VCaP (cell line): ENCODE results near the gene KCNAB1.

Source experiments
- H3K27ac ChIP-seq: fragments of 450-650 bp; 2 replicates; pipeline ENCODE4 v1.5.1; 2017
- TF ChIP-seq, protein P1 (sequence below): fragments of 450-650 bp; conservative IDR thresholded peaks from 2 replicates; pipeline ENCODE4 v1.5.1; 2017; ENCODE audit warnings: mild to moderate bottlenecking, moderate library complexity

The KCNAB1 gene

DNA sequence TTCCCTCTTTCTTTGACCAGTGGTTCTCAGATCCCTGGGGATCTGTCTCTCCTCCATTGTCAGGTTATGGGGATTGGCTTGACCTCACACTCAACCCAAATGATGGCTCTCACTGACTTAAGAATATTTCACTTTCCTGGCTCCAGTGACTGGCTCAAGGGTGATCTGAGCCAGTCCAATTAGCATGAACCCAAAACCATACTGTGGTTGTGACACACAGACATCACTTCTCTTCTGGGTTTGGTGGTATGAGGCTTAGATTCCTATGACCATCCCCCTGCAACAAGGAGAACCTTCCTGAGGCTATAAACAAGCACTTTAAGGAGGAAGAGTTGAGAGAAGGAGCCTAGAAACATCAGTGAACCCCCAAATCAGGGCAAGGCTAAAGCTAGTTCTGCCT is 85.8 kb downstream of the KCNAB1 start:
- TF ChIP-seq, protein P1, sequence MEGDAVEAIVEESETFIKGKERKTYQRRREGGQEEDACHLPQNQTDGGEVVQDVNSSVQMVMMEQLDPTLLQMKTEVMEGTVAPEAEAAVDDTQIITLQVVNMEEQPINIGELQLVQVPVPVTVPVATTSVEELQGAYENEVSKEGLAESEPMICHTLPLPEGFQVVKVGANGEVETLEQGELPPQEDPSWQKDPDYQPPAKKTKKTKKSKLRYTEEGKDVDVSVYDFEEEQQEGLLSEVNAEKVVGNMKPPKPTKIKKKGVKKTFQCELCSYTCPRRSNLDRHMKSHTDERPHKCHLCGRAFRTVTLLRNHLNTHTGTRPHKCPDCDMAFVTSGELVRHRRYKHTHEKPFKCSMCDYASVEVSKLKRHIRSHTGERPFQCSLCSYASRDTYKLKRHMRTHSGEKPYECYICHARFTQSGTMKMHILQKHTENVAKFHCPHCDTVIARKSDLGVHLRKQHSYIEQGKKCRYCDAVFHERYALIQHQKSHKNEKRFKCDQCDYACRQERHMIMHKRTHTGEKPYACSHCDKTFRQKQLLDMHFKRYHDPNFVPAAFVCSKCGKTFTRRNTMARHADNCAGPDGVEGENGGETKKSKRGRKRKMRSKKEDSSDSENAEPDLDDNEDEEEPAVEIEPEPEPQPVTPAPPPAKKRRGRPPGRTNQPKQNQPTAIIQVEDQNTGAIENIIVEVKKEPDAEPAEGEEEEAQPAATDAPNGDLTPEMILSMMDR = no peak
- H3K27ac ChIP-seq = no peak overlapping the region

DNA sequence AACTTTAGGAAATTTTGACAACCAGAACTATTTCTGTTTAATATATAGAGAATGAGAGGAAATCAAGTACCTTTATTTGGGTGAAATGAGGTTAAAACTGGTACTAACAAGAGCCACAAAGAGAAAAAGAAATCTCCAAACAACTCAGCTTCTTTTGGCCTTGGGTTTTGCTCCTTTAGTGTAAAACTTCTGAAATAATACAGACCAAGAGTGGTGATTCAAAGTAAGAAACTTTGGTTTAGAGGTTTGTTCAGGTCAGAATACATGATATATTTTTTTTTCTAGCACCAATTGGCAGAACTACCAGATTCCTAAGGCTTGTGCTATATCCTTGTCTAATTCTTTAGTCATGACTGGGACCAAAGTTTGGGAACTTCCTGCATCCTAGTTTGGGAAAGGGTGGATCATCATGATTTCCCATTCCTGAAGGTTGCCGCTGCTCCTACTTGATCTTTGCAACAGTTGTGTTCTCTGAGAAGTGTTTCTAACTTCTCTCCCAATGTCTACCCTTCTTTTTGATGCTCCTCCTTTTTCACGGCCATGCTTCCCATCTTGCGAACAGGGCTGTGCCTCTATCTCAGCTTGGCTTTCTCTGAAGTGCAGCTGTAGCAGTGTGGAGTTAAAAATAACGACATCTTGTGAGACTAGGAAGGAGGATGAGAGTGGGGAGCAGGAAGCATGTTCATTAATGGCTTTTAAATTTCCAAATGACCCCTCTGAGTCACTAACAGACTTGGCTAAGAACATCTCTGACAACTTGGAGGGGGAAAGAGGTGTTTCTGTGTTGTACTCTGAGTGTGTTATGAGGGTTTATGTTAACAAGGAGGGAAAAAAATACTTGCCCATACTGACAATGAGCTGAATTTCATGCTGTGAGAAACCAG is 87.7 kb downstream of the KCNAB1 start:
- TF ChIP-seq, protein P1 = no peak
- H3K27ac ChIP-seq = no peak overlapping the region

DNA sequence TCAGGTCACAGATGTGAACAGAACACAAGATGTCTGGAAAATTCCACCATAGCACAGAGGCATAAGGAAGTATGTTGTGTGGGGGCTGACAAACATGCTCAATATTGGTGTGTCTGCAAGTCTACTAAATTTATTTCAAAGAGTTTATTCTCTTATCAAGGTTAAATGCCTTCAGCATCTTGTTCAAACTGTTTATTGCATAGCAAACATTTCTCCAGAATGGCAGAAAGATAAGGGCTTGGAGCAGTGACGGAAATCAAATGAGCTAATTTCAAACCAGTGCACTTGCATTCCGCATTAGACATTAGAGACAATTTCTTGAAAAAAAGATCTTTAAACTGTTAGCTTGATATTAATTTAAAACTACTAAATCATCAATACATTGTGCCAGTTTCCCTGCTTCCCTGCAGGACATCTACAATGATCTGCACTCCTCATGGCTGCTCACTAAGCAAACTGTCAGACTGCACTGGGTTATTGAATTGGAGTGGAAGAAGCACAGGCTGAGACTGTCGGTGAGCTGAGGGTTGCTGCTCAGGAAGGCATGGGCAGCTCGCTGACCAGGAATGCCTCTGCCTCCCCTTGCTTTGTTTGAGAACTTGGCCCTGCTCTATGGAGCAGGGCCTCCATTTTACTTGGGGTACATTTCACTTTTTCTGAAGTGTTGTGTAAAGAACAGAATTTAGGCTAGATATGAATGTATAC is 89.4 kb downstream of the KCNAB1 start:
- no peak overlapping the region for H3K27ac ChIP-seq

DNA sequence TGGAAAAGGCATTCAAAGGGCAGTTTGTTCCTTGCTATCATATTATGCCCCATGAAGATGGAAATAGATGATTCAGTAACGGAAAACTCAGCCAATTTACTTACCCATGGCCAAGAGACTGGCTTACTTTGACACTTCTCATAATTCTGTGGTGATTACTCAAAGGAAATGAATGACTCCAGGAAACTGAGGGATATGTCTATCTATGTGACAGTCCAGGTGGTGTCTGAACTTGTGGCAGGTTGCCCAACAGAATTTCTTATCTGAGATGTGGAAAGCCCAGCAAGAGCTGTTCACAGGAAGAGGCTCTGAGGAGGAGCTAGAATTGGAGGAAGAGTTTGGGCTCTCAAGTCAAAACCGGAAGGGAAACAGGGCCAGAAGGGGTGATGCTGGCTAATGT is 91.2 kb downstream of the KCNAB1 start:
- no peak overlapping the region for H3K27ac ChIP-seq
- TF ChIP-seq, protein P1 = no peak

More for the DNA sequence above, 89.4 kb downstream of the KCNAB1 start:
- TF ChIP-seq, protein P1 = no peak

GRCh38 chr3:156214676-156215075 is 94.3 kb downstream of the KCNAB1 start:
- no peak overlapping the region for H3K27ac ChIP-seq
- TF ChIP-seq, protein P1 = no peak

- TF ChIP-seq, protein P1 = no peak
These were observed 95.4 kb downstream of the KCNAB1 start for GRCh38 chr3:156215751-156216150.

DNA sequence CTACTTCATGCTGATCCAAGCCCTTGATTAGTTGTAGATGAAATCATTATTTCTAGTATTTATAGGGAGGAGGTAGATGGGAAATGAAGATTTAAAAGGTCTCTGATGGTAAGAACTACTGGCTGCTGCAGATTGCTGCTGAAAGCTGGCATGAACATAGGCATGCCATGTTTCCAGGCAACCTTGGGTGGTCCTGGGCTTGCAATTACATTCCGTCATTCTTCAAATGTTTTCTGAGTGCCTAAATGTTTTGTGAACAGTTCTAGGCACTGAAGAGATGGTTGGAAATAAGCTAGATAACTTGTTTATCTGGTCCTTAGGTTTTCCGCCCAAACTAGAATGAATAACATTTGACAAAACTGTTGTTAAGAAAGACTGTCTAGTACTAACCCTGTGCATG is 95.8 kb downstream of the KCNAB1 start:
- TF ChIP-seq, protein P1 = no peak
- H3K27ac ChIP-seq = no peak overlapping the region

More at GRCh38 chr3:156215751-156216150, 95.4 kb downstream of the KCNAB1 start:
- H3K27ac ChIP-seq = no peak overlapping the region
